NCI-H2029 treated with DMSO at 0.1 percent for 48 hours (cell line): ENCODE results near the gene PARP6.
A peak's percentile ranks its signal among the peaks of the same experiment; 100 is the strongest.

ENCODE experiments used
- DNase-seq: peaks from one replicate; lab custom pipeline; 2025; lab: John Stamatoyannopoulos, UW

The PARP6 gene

DNA sequence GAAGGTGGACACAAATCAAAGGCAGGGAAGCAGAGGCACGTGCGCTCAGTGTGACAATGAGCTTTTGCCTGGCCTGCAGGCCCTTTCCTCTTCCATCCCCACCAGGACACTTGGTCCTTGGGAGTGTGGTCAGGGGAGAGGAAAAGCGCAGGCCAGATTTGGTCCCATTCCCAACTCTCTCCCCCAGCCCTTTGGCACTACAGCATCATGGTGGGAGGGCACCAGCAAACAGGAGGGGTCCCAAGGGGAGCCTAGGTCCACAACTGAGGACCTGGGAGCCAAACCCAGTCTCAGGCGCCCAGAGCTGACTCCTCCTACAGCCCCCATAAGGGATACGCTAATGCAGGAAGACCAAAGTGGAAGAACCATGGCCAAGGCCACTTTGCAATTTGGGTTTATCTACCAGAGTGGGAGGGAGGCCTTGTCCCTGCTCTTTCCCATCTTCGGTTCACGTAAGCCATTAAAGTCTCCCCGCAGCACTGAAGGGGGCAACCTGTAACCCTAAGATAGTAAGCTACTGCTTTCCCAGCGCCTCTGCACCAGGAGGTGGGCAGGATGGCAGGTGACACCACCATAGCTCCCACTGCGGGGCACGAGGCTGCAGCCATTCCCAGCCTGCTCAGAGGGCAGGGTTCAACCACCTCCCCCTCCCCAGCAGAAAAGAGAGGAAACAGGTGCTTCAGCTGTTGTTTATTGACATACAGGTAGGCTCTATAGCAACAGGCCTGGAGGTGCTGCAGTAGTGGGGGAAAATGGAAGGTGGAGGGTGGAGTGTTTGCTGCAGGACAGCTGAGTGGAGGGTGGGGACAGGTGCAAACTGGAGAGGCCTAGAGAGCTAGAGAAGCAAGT is 73.8 kb downstream of the PARP6 start:
- DNase-seq: peak; percentile 71

GRCh38 chr15:72197460-72198355 is 74.6 kb downstream of the PARP6 start, which contains the start of gene GRAMD2A:
TSS of gene GRAMD2A (minus strand) at chr15:72197787.
- peak; percentile 13 for DNase-seq

GRCh38 chr15:72197041-72197459 is 75.3 kb downstream of the PARP6 start:
- DNase-seq: no peak

DNA sequence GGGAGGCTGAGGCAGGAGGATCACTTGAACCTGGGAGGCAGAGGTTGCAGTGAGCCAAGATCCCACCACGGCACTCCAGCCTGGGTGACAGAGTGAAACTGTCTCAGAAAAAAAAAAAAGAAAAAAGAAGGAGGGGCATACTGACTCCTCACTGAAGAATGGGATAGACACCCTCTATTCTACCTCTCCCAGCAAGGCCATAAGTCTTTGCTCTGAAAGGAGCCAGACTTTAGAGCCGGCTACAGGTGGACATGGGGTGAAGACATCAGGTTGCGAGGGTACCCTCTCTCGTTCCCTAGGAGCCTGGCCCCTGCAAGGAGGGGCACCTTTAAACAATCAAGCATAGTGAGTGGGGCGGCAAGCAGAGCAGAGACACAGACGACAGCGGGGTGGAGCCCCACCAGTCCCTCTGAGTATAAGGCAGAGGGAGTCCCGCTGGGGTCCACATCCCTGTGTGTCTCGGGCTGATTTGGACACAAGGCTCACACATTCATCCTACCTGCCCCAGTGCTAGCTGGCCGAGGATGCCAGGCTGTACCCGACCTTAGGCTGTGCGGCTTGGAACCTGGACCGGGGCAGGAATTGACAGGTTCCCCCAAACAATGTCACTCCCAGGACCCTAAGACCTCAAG is 75.8 kb downstream of the PARP6 start:
- DNase-seq: no peak

GRCh38 chr15:72195101-72195511 is 77.2 kb downstream of the PARP6 start:
- no peak for DNase-seq

- no peak for DNase-seq
Measured at GRCh38 chr15:72193836-72194396, 78.4 kb downstream of the PARP6 start.

- no peak for DNase-seq
Measured at GRCh38 chr15:72192416-72192815, 79.9 kb downstream of the PARP6 start.
